LNCAP (cell line): Measurements from ENCODE around the gene CD99L2.

Experiments
- TF ChIP-seq, protein P1 (sequence below): fragments of 450-650 bp; IDR thresholded peaks from 2 replicates; pipeline ENCODE4 v1.5.1; 2017; ENCODE audit warnings: mild to moderate bottlenecking

CD99L2 gene, protein sequence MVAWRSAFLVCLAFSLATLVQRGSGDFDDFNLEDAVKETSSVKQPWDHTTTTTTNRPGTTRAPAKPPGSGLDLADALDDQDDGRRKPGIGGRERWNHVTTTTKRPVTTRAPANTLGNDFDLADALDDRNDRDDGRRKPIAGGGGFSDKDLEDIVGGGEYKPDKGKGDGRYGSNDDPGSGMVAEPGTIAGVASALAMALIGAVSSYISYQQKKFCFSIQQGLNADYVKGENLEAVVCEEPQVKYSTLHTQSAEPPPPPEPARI

DNA sequence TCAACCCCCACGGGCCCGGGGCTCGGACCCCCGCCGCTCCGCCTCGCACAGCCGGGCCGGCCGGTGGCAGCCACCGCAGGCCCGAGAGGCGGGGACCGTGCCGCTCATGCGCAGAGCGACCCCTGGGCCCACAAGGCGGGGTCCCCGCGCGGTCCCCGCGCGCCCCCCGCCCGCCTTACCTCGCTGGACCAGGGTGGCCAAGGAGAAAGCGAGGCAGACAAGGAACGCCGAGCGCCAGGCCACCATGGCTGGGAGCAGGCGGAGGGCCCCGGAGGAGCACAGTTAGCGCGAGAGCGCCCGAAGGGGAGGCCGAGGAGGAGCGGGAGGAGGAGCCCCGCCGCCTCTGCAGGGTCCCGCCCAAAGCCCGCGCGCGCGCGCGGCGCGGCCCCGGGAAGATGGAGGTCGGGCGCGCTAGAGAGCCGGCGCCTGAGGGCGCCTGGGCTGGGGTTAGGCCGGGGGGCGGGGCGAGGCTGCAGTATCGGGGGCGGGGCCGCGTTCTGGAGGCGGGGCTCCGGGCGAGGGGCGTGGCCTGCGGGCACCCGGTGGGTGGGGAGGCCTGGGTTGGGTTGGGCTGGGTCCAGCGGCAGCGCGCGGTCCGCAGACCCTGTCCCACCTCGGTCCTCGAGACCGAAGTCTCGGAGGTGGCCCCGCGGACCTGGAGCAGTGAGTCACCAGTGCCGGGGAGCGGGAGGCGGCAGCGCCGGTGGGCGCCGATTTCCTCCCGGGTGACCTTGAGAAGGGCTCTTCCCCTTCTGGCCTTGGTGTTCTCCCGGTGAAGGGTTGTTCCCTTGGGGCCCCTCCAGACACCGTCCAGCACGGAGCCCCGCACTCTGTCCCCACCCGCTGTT lies at the start of gene CD99L2:
Gene CD99L2, minus strand, starts transcription at position 326 of the 848 bp plus-strand sequence. Its CDS starts 80 bp downstream, at position 246.
- TF ChIP-seq, protein P1, sequence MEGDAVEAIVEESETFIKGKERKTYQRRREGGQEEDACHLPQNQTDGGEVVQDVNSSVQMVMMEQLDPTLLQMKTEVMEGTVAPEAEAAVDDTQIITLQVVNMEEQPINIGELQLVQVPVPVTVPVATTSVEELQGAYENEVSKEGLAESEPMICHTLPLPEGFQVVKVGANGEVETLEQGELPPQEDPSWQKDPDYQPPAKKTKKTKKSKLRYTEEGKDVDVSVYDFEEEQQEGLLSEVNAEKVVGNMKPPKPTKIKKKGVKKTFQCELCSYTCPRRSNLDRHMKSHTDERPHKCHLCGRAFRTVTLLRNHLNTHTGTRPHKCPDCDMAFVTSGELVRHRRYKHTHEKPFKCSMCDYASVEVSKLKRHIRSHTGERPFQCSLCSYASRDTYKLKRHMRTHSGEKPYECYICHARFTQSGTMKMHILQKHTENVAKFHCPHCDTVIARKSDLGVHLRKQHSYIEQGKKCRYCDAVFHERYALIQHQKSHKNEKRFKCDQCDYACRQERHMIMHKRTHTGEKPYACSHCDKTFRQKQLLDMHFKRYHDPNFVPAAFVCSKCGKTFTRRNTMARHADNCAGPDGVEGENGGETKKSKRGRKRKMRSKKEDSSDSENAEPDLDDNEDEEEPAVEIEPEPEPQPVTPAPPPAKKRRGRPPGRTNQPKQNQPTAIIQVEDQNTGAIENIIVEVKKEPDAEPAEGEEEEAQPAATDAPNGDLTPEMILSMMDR = no peak

DNA sequence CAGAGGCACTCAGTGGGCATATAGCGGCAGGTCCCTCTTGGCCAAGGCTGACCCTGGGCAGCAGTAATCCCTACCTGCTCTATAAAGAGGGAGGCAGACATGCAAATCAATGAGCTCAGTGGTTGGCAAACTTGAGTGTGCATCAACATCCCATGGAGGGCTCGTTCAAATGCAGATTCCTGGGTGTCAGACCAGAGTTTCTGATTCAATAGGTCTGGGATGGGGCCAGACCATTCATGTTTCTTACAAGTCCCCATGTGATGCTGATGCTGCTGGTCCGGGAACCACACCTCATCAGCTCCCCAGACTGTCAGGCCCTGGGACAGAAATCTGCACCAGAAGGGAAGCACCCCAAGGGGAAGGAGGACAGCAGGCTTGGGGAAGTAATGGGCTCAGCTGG lies 45.8 kb upstream of the CD99L2 start:
- TF ChIP-seq, protein P1 = no peak

DNA sequence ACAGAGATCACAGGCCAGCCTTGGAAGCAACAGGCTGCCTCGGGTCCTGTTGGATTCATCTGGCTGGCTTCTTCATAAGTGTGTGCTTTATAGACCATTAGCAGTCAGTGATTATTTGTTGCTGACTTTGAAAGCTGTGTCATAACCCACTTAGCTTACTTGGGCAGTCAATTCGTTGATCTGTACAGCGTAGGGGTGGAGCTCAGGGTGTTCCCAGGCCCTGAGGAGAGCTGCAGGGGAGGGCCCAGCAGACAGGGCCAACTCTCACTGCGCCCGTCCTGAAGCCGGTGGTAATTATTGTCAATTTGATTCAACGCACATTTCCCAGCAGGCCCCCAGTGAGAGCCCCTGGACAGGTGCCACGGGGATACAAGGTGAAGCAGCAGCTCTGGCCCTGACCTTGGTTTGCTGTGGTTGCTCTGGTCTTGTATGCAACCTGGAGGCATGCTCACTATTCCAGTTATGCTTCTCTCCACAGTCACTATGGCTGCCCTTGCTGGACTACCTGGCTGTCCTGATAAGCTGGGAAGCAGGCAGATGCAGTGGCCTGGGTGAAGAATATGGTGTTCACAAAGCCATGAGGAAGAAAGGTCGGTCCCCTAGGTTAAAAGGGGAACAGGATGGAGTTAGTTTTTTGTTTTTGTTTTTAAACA lies 44.6 kb upstream of the CD99L2 start:
- TF ChIP-seq, protein P1 = no peak

DNA sequence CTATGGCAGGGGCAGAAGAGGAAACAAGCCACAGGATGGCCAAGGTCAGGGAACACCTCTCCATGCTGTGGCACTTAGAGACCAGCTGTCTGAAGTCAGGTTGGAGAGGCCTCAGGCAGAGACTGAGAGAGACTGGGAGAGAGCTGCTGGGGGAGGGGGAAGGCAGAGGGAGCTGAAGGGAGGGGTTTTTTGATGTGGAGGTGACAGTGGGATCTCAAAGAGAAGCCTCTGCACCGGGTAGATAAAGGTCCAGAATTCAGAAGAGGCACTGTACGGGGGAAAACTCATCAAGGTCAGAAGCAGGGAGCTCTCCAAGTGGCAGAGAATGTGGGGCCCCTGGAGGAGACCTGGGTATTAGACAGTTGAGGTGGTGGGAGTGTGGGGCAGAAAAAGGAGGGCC lies 43.1 kb upstream of the CD99L2 start:
- TF ChIP-seq, protein P1 = no peak

DNA sequence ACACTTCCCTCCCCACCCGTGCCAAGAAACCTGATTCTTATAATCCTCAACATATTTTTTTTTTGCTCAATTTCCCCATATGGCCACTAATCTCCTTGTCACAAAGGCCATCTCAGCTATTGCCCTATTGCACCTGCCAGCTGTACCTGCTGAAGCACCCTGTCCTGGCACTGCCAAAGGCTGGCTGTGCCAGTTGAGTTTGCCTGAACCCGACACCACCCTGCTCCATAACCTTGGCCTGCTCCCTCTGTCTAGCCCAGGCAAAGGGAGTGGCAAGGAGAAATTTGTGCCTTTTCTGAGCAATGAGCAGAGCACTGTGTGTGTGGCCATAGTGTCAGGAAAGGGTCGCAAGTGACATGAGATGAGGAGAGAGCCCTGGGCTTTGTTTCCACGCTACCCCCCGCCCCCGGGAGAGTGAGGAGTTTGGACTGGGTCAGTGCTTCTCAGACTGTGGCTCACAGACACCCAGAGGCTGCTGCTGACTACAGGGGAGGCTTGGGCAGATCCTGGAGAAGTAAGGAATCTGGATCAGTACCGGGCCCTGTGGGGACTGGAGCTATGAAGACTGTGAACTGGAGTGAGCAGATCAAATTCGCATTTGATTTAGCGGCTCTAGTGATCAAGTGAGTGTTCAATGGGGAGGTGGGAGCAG lies 42.5 kb upstream of the CD99L2 start:
- TF ChIP-seq, protein P1 = no peak

DNA sequence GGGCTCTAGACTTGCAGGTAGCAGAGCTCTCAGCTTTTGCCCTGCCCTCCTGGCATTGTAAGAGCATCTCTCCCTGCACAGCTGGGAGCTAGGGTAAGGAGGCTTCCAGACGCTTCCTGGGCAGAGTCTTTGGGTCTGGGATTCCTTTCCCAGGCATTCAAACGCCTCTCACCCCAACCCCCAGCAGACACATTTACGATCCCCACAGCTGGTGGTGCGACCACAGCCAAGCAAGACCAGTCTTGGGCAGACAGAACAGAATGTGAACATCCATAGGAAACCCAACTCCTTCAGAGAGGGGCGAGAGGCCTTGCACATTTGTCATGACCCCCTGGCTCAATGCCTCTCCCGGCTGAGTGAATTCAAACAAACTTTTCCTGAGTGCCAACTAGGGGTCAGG lies 38.1 kb upstream of the CD99L2 start:
- TF ChIP-seq, protein P1 = no peak

DNA sequence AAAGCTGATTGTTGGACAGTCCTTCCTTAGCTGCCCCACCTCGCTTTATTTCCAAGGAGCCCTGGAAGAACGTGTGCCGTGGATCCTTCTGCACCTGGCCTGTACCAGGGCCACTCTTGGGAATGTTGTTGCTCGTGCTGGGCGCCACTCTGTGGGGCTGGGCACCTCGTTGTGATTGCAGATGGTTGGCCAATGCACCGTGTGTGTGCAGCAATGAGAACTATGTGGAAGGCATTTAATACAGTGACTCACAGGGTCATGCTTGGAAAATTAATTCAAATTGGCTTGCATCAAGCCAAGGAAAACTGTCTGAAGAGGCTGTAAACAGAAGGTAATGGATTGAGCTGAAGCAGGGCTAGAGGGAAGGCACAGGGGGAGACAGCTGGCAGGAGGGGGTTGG lies 37.0 kb upstream of the CD99L2 start:
- TF ChIP-seq, protein P1 = no peak
